Heart left ventricle (tissue), 16 donors: ENCODE results near the gene SRSF3. TPM values are rescaled to one million over a fixed set of nuclear protein-coding genes. Genes with fewer than 3 reads are reported as not detected.

Source experiments
- ATAC-seq, 4 donors: fragments of 200-7000 bp; cut with Tn5 transposase; one replicate each; pipeline ENCODE4 v1.9.1; 2020 to 2022; ENCODE audit warnings: moderate library complexity in 4 of 4, mild to moderate bottlenecking in 3 of 4, moderate number of reproducible peaks in 1 of 4
- DNase-seq, 5 donors: peaks; one replicate each; pipeline ENCODE4 v3.0.0-alpha.2; 2020
- H3K27ac ChIP-seq, 12 donors: fragments of 200-600 bp; sonication (generic) in 4 of 12; one replicate each; pipeline versions ENCODE4 v1.5.0 to v1.8.0; 2016 to 2022; ENCODE audit warnings: mild to moderate bottlenecking in 2 of 12
- H3K27me3 ChIP-seq, 9 donors: fragments of 200-600 bp; sonication (generic) in 2 of 9; one replicate each; pipeline versions ENCODE4 v1.5.1 to v1.8.0; 2016 to 2022; ENCODE audit warnings: mild to moderate bottlenecking in 3 of 9
- H3K36me3 ChIP-seq, 9 donors: fragments of 200-600 bp; sonication (generic) in 2 of 9; one replicate each; pipeline versions ENCODE4 v1.5.0 to v1.8.0; 2018 to 2022; ENCODE audit warnings: mild to moderate bottlenecking in 2 of 9
- H3K4me1 ChIP-seq, 12 donors: fragments of 200-600 bp; sonication (generic) in 4 of 12; one replicate each; pipeline versions ENCODE4 v1.5.0 to v1.8.0; 2016 to 2022; ENCODE audit warnings: mild to moderate bottlenecking in 3 of 12
- H3K4me3 ChIP-seq, 12 donors: fragments of 200-600 bp; sonication (generic) in 4 of 12; one replicate each; pipeline versions ENCODE4 v1.5.0 to v1.8.0; 2017 to 2022; ENCODE audit warnings: mild to moderate bottlenecking in 9 of 12, moderate library complexity in 4 of 12
- H3K9me3 ChIP-seq, 12 donors: fragments of 200-600 bp; sonication (generic) in 4 of 12; one replicate each; pipeline versions ENCODE4 v1.5.0 to v1.8.0; 2016 to 2022; ENCODE audit warnings: mild to moderate bottlenecking in 1 of 12
- POLR2A ChIP-seq, 2 donors: fragments of 450-650 bp; IDR thresholded peaks; one replicate each; pipeline ENCODE4 v1.6.1; 2017; ENCODE audit warnings: antibody characterized with exemption in 2 of 2, mild to moderate bottlenecking in 2 of 2, moderate library complexity in 2 of 2
- WGBS, 4 donors: extraction: QIAGEN DNeasy Blood & Tissue Kit in 2 of 4; methylation state at CpG; one replicate each; pipeline versions ENCODE4 v1.1.5 to v1.1.7; 2013 to 2018; 5-methylcytosine and 5-hydroxymethylcytosine counted together
- intact Hi-C, 10 donors: fragments of 100-400 bp; cut with DNase I; formaldehyde crosslinking; loops; one replicate each; pipeline versions ENCODE4 v1.11.1 to v1.14.2; 2022
- polyA plus RNA-seq, 2 donors: library from polyadenylated mRNA; stranded (reverse); fragments of 200-250 nt; gene quantifications; one replicate each; pipeline ENCODE4 v1.2.3, GENCODE V29; 2013
- total RNA-seq, 9 donors: library from RNA; depleted of rRNA in 2 of 9; stranded (reverse); fragments of >200 nt in 2 of 9; fragmentation: NEBNext Ultra II Directional in 3 of 9; extraction: Animal tissue kit (Norgen Biotek cat#: 25700) in 3 of 9; gene quantifications; one replicate each; pipeline versions ENCODE4 v1.1.0 to v1.2.4, GENCODE V29; 2016 to 2023
- TF ChIP-seq, protein P1 (sequence below), 12 donors: fragments of 200-600 bp; sonication (generic) in 4 of 12; IDR thresholded peaks; one replicate each; pipeline versions ENCODE4 v1.5.0 to v1.8.0; 2018 to 2022; ENCODE audit warnings: antibody characterized with exemption in 12 of 12, mild to moderate bottlenecking in 5 of 12
- donor health status: ischemic (EF 13 %, LVEDD 7.1; RV severe dilation, severe dysfunction).
- donor health status: healthy with polysubstance abuse.
- donor health status: DM: no; HTN: yes; CAD: no.
- donor health status: DM: no; HTN: no; CAD: no.
- donor health status: ischemic (EF 25% LVEDD 6.9; RV normal size, moderate dysfunction).
- donor health status: ischemic (EF 25% LVEDD 5.7; RV mildly dilated, moderate dysfunction).
- donor health status: healthy.
- donor health status: DM: yes; HTN: yes; CAD: no.
- donor health status: ischemic (EF 35%, LVEDD 5.7; RV mildly dilated, moderate dysfunction).
- donor health status: nonischemic (EF 11% LVEDD 7.7; RV severe dilation, severe dysfunction).
- donor health status: DM: yes; HTN: yes; CAD: no.
- donor health status: PGD.
- donor health status: ischemic (EF 29% LVEDD 5.4; RV normal size, mild dysfunction).
- donor health status: nonischemic (EF 23%, LVEDD 6.1; RV moderate dilation, normal function).

The SRSF3 gene
- total and polyA plus RNA-seq, 11 donors, result 43.2 to 215 (median 111) TPM

DNA sequence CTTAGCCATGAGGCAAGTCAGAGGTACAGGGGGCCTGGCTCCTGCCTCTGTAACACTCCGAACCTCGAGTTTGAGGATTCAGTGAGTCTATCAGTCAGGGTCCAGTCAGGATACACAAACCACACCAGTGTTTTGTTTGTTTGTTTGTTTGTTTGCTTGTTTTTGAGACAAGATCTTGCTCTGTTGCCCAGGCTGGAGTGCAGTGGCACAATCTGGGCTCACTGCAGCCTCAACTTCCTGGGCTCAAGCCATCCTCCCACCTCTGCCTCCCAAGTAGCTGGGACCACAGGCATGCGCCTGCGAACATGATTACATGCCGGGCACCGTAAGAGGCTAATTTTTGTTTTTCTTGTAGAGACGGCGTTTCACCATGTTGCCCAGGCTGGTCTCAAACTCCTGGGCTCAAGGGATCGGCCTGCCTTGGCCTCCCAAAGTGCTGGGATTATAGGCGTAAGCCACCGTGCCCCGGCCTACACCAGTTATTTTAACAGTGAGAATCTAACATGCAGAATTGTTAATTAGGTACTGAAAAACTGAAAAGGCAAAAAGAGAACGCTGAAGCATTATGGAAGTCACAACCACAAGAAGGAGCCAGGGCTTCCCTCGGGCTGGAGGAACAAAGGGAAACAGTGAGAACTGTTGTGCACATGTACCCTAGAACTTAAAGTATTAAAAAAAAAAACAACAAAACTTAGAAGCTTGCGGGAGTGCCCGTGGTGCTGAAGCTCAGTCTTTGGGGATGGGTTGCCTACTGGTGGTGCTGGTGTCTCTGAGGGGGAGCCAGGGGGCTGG lies 40.4 kb downstream of the SRSF3 start:
- Histone ChIP-seq H3K27ac (peak overlapping the region in 9 of 12 donors; percentile 8 to 56 (median 38)), H3K4me3 (no peak overlapping the region), H3K27me3 (no peaks in the 10 kb centered on the region), H3K9me3 (no peaks in the 10 kb centered on the region), H3K4me1 (peaks cover 0 to 24% (median 14%) of the 10 kb centered on the region in 12 donors), H3K36me3 (no peaks in the 10 kb centered on the region)
- DNase-seq, result no peak
- ATAC-seq, result no peak
- intact Hi-C loops, result loop anchor here in 2 of 10 donors (5.0 kb wide), 1 partner anchor 38 kb away; no protein-coding TSS in a partner anchor
- 84 to 93% (median 89%) methylated on average over 16 of the region's 16 CpGs for WGBS, 4 donors
- no peak for TF ChIP-seq POLR2A (IDR thresholded peaks at IDR 0.05)
- TF ChIP-seq, protein P1, sequence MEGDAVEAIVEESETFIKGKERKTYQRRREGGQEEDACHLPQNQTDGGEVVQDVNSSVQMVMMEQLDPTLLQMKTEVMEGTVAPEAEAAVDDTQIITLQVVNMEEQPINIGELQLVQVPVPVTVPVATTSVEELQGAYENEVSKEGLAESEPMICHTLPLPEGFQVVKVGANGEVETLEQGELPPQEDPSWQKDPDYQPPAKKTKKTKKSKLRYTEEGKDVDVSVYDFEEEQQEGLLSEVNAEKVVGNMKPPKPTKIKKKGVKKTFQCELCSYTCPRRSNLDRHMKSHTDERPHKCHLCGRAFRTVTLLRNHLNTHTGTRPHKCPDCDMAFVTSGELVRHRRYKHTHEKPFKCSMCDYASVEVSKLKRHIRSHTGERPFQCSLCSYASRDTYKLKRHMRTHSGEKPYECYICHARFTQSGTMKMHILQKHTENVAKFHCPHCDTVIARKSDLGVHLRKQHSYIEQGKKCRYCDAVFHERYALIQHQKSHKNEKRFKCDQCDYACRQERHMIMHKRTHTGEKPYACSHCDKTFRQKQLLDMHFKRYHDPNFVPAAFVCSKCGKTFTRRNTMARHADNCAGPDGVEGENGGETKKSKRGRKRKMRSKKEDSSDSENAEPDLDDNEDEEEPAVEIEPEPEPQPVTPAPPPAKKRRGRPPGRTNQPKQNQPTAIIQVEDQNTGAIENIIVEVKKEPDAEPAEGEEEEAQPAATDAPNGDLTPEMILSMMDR (IDR thresholded peaks at IDR 0.05), result no peak

DNA sequence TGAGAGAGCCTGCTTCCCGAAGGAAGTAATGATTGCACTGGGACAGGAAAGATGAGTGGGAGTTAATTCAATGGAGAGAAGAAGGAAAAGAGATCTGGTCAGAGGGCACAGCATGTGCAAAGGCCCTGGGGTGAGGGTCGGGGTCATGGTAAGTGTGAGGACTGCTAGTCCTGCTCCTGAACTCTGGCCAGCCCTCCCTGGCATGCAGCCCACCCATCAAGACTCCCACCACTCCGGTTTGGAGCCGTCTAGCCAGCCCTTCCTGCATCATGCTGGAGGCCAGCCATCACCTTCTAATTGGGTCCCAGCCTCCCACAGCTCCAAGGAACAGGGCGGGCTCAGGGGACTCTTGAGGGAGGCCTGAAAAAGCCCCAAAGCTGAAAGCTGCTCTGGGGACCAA lies 42.1 kb downstream of the SRSF3 start:
- intact Hi-C loops, result loop anchor here in 2 of 10 donors (5.0 kb wide), 1 partner anchor 36 kb away; no protein-coding TSS in a partner anchor
- Histone ChIP-seq H3K27ac (no peak overlapping the region), H3K27me3 (no peaks in the 10 kb centered on the region), H3K4me1 (peaks cover 0 to 21% (median 14%) of the 10 kb centered on the region in 12 donors), H3K4me3 (no peak overlapping the region), H3K9me3 (no peaks in the 10 kb centered on the region), H3K36me3 (no peaks in the 10 kb centered on the region)
- no peak for ATAC-seq
- peak in 2 of 5 donors; percentile 60 to 77 for DNase-seq
- no peak for TF ChIP-seq POLR2A (IDR thresholded peaks at IDR 0.05)
- TF ChIP-seq, protein P1 (IDR thresholded peaks at IDR 0.05), result no peak
- WGBS, 4 donors, result 34 to 64% (median 44%) methylated on average over 5 of the region's 5 CpGs

DNA sequence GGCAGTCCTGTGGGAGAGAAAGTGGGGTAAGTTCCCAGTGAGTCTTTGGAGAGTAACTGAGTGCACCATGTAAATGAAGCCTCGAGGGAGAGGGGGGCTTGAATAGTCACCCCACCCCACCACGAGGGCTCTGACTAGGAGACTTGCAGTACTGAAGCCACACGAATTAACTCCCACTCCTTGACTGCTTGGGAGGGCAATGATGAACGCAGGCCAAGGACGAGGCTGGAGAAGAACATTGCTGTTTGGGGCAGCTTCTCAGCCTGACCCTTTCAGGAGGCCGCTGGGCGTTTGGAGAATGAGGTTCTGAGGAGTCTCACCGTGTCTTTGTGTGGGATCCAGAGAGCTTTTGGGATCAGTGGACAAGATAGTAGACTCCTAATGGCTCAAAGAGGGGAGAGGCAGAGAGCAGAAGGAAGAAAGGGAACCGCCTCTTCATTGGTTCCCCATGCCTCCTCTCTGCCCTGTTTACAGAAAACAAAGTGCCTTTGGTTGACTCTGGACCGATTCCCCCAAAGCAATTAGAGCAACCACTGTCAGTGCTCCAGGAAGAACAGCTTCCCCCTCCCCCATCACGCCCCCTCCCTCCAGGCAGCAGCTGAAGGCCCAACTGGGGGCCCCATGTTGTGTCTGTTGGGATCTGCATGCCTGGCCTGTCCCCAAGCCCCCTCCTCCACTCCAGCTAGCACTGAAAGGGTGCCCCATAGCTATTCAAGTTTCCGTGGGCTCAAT lies 42.7 kb downstream of the SRSF3 start:
- no peaks in the 10 kb centered on the region for H3K36me3 ChIP-seq
- H3K9me3 ChIP-seq, result no peaks in the 10 kb centered on the region
- no peak overlapping the region for H3K4me3 ChIP-seq
- ATAC-seq (no peak), DNase-seq (no peak)
- intact Hi-C loops, result loop anchor here in 2 of 10 donors (5.0 kb wide), 1 partner anchor 35 kb away; no protein-coding TSS in a partner anchor
- WGBS, 4 donors, result 78 to 83% (median 82%) methylated on average over 12 of the region's 12 CpGs
- H3K27me3 ChIP-seq, result no peaks in the 10 kb centered on the region
- H3K4me1 ChIP-seq, result peaks cover 0 to 17% (median 13%) of the 10 kb centered on the region in 12 donors
- TF ChIP-seq, protein P1 (IDR thresholded peaks at IDR 0.05), result no peak
- no peak for TF ChIP-seq POLR2A (IDR thresholded peaks at IDR 0.05)
- no peak overlapping the region for H3K27ac ChIP-seq

DNA sequence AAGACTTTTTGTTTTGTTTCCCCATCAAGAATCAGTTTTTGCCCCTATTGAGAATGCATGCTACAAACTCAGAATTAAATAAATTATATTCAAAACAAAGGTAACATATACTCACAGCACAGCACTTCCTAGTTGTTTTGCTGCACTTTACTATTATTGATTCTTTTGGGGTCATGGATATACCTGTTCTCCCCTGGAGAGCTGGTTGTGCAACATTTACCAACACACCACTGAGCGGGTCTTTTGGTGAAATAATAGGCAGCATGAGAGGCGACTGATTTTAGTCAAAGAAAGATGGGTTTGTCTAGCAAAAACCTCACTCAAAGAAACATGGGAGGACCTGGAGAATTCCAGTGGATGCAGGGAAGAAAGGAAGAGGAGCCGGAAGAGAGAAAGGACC lies 44.4 kb downstream of the SRSF3 start:
- H3K27me3 ChIP-seq, result no peaks in the 10 kb centered on the region
- WGBS, 4 donors, result 92 to 98% (median 93%) methylated on average over 3 of the region's 3 CpGs
- no peaks in the 10 kb centered on the region for H3K9me3 ChIP-seq
- intact Hi-C loops, result loop anchor here in 2 of 10 donors (5.0 kb wide), 1 partner anchor 34 kb away; no protein-coding TSS in a partner anchor
- H3K4me1 ChIP-seq, result peaks cover 0 to 22% (median 15%) of the 10 kb centered on the region in 12 donors
- H3K4me3 ChIP-seq, result no peak overlapping the region
- no peak for TF ChIP-seq POLR2A (IDR thresholded peaks at IDR 0.05)
- TF ChIP-seq, protein P1 (IDR thresholded peaks at IDR 0.05), result no peak
- no peak for DNase-seq
- no peaks in the 10 kb centered on the region for H3K36me3 ChIP-seq
- H3K27ac ChIP-seq, result no peak overlapping the region
- ATAC-seq, result no peak
